Measurements from ENCODE around the gene RNF138.

- no peak for TF ChIP-seq GABPB1 (CRISPR knock-in tag; IDR thresholded peaks at IDR 0.05)
- TF ChIP-seq CTCF (IDR thresholded peaks at IDR 0.05): no peak
- no peak for TF ChIP-seq CREB1 (CRISPR knock-in tag; IDR thresholded peaks at IDR 0.05)
- no peak for TF ChIP-seq ATF1 (CRISPR knock-in tag; IDR thresholded peaks at IDR 0.05)
- TF ChIP-seq ZMAT4 (CRISPR knock-in tag; IDR thresholded peaks at IDR 0.05): no peak
- no peak for TF ChIP-seq SP1 (CRISPR knock-in tag; conservative IDR thresholded peaks at IDR 0.05)
- no peak for TF ChIP-seq E2F5 (CRISPR knock-in tag; IDR thresholded peaks at IDR 0.05)
- TF ChIP-seq ZNF671 (CRISPR knock-in tag; IDR thresholded peaks at IDR 0.05): no peak
Measured at GRCh38 chr18:32160547-32160946, 68.9 kb downstream of the RNF138 start.
